ENCODE results near the gene CTNNA3. TPM values are rescaled to one million over a fixed set of nuclear protein-coding genes. Genes with fewer than 3 reads are reported as not detected.

Gene CTNNA3
- total and polyA plus RNA-seq, 2 donors (not counting 3 experiments of a cell fraction or from before 2014, with no cell fraction given), result not detected

DNA sequence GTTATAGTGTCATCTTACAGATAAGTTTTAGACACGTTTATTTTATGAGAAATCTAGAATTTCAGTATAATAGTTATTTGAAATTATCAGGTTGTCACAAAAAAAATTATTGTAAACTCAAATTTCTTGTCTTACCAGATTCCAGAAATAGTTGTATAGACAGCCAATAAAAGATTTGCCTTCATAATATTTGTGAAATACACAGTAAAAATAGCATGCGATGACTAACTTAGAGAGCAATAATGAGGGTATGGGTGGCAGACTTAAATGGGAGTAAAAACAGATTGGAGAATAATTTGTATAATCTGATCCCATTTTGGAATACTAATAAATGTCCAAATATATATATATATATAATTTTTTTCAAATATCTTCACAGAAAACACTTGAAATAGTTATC is 1457.7 kb downstream of the CTNNA3 start:
- no peak overlapping the region for H3K27ac ChIP-seq (ENCODE audit: insufficient read depth, low read depth, low read length)
- FAIRE-seq, result no peak
- H3K9ac ChIP-seq (replicated peaks; ENCODE audit: extremely low read depth, insufficient read depth, low read length), result no peak overlapping the region
- BruUV-seq (replicated peaks), result no TSS peak
- intact Hi-C loops (cut with micrococcal nuclease) (no loop called here), dilution Hi-C loops (cut with MboI; ENCODE audit: extremely low pct_ligation_motif_present, low sequenced_read_pairs) (no loop called here)
- no peaks in the 10 kb centered on the region for H3K27me3 ChIP-seq (ENCODE audit: control insufficient read depth in 2 of 2, insufficient read depth in 2 of 2, low read length in 2 of 2)
- DNase-seq (ENCODE audit: low read depth, low spot score), result no peak
- POLR2A ChIA-PET, result no interaction called here
- no peaks in the 10 kb centered on the region for H3K9me3 ChIP-seq (replicated peaks; ENCODE audit: control insufficient read depth, insufficient read depth, low read length)
- H2AFZ ChIP-seq (ENCODE audit: low read depth, low read length), result no peak overlapping the region
- H3K4me2 ChIP-seq (ENCODE audit: insufficient read depth, low read length), result no peak overlapping the region
- TF ChIP-seq POLR2A (IDR thresholded peaks at IDR 0.05; ENCODE audit: low read depth, low read length), result no peak
- TF ChIP-seq JUN (IDR thresholded peaks at IDR 0.05; ENCODE audit: borderline replicate concordance, insufficient read depth, insufficient read length, low read depth), result no peak
- TF ChIP-seq GATA2 (IDR thresholded peaks at IDR 0.05; ENCODE audit: insufficient read depth, insufficient read length, low read depth, low read length), result no peak
- no peak for TF ChIP-seq EZH2 (IDR thresholded peaks at IDR 0.05; ENCODE audit: borderline replicate concordance, low read depth, low read length, severe bottlenecking)
- no peak for TF ChIP-seq POLR2AphosphoS5 (IDR thresholded peaks at IDR 0.05; ENCODE audit: insufficient read depth, low read depth, low read length)
- no peaks in the 10 kb centered on the region for H3K4me1 ChIP-seq (ENCODE audit: control insufficient read depth, extremely low read depth, insufficient read depth, low read length)
- no peaks in the 10 kb centered on the region for H3K36me3 ChIP-seq (ENCODE audit: control insufficient read depth in 2 of 2, extremely low read depth in 1 of 2, insufficient read depth in 2 of 2, low read length in 2 of 2)
- H3K4me3 ChIP-seq (replicated peaks in 1 of 3; ENCODE audit: insufficient read depth in 1 of 3, low read depth in 1 of 3, low read length in 3 of 3), result no peak overlapping the region
- no peaks in the 10 kb centered on the region for H3K79me2 ChIP-seq (ENCODE audit: control insufficient read depth, insufficient read depth, low read length)
- no peaks in the 10 kb centered on the region for H4K20me1 ChIP-seq (replicated peaks; ENCODE audit: control insufficient read depth, extremely low read depth, insufficient read depth, low read length)
- CTCF ChIA-PET, result no interaction called here
- no peaks in the 10 kb centered on the region for H3K9me1 ChIP-seq (replicated peaks; ENCODE audit: control insufficient read depth, extremely low read depth, insufficient read depth, low read length)

DNA sequence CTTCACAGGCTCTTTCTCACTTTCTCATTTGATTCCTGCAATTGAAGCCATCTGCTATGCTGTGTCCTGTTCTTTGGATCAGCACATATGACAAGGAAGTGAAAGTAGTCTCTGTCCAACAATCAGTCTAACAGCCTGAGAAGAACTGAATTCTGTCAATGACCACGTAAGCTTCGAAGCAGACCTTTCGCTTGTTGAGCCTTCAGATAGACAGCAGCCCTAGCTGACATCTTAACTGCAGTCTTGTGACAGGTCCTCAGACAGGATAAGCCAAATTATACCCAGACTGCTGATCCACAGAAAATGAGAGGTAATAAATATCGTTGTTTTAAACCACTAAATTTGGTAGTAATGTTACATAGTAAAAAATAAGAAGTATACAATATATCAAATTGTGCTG is 1461.1 kb downstream of the CTNNA3 start:
- DNase-seq (ENCODE audit: low read depth, low spot score), result no peak
- intact Hi-C loops (cut with micrococcal nuclease), result no loop called here
- Histone ChIP-seq H3K4me3 (replicated peaks in 1 of 3; ENCODE audit: insufficient read depth in 1 of 3, low read depth in 1 of 3, low read length in 3 of 3) (no peak overlapping the region), H4K20me1 (replicated peaks; ENCODE audit: control insufficient read depth, extremely low read depth, insufficient read depth, low read length) (no peaks in the 10 kb centered on the region), H3K36me3 (ENCODE audit: control insufficient read depth in 2 of 2, extremely low read depth in 1 of 2, insufficient read depth in 2 of 2, low read length in 2 of 2) (no peaks in the 10 kb centered on the region), H2AFZ (ENCODE audit: low read depth, low read length) (no peak overlapping the region), H3K79me2 (ENCODE audit: control insufficient read depth, insufficient read depth, low read length) (no peaks in the 10 kb centered on the region), H3K4me1 (ENCODE audit: control insufficient read depth, extremely low read depth, insufficient read depth, low read length) (no peaks in the 10 kb centered on the region), H3K9me3 (replicated peaks; ENCODE audit: control insufficient read depth, insufficient read depth, low read length) (no peaks in the 10 kb centered on the region), H3K9ac (replicated peaks; ENCODE audit: extremely low read depth, insufficient read depth, low read length) (no peak overlapping the region), H3K27ac (ENCODE audit: insufficient read depth, low read depth, low read length) (no peak overlapping the region), H3K4me2 (ENCODE audit: insufficient read depth, low read length) (no peak overlapping the region), H3K27me3 (ENCODE audit: control insufficient read depth in 2 of 2, insufficient read depth in 2 of 2, low read length in 2 of 2) (no peaks in the 10 kb centered on the region), H3K9me1 (replicated peaks; ENCODE audit: control insufficient read depth, extremely low read depth, insufficient read depth, low read length) (no peaks in the 10 kb centered on the region)
- TF ChIP-seq, protein P1, sequence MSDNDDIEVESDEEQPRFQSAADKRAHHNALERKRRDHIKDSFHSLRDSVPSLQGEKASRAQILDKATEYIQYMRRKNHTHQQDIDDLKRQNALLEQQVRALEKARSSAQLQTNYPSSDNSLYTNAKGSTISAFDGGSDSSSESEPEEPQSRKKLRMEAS (IDR thresholded peaks at IDR 0.05; ENCODE audit: insufficient read depth, insufficient read length), result no peak
- TF ChIP-seq EZH2 (IDR thresholded peaks at IDR 0.05; ENCODE audit: borderline replicate concordance, low read depth, low read length, severe bottlenecking) (no peak), POLR2A (IDR thresholded peaks at IDR 0.05; ENCODE audit: low read depth, low read length) (no peak)
- ChIA-PET POLR2A (no interaction called here), CTCF (no interaction called here)
- FAIRE-seq, result no peak
- dilution Hi-C loops (cut with MboI; ENCODE audit: extremely low pct_ligation_motif_present, low sequenced_read_pairs), result no loop called here
- BruUV-seq (replicated peaks), result no TSS peak
